ENCODE data around the gene DPP7.

The DPP7 gene

DNA sequence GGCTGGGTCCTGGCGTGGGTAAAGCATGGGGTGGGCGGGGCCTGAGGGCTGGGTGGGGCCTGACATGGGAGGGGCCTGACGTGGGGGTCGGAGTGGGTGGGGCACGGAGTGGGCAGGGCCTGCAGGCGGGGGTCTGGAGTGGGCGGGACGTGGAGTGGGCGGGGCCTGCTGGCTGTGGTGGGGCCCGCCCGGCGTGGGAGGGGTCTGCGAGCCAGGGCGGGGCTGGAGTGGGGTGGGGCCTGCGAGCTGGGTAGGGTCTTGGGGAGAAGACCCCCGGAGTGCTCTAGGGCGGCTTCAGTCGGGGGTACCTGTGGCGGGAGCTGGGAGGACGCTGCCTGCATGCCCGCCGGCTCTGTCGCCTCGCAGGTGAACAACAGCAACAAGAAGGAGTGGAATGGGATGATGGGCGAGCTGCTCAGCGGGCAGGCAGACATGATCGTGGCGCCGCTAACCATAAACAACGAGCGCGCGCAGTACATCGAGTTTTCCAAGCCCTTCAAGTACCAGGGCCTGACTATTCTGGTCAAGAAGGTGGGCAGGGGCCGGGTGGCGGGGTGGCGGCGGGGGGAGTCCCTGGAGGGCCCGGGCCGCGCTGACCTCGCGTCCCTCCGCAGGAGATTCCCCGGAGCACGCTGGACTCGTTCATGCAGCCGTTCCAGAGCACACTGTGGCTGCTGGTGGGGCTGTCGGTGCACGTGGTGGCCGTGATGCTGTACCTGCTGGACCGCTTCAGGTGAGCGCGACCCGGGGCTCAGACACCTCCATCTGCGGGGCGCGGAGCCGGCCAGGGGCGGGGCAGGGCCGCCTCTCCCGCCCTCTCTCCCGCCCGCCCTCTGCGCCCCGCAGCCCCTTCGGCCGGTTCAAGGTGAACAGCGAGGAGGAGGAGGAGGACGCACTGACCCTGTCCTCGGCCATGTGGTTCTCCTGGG lies 47.3 kb upstream of the DPP7 start:
- Histone ChIP-seq H3K9ac (ENCODE audit: low read length) (no peak overlapping the region), H3K4me3 (ENCODE audit: low read depth, low read length) (no peak overlapping the region), H3K36me3 (ENCODE audit: control insufficient read depth in 1 of 2, insufficient read depth in 2 of 2, low read length in 2 of 2) (no peaks in the 10 kb centered on the region), H3K4ac (ENCODE audit: low read depth, low read length) (no peak overlapping the region), H2BK120ac (ENCODE audit: insufficient read depth, low read length, poor library complexity) (no peak overlapping the region), H2AFZ (ENCODE audit: insufficient read depth, low read length, poor library complexity) (no peak overlapping the region), H3K4me1 (ENCODE audit: control insufficient read depth in 1 of 2, insufficient read depth in 2 of 2, low read length in 2 of 2) (no peaks in the 10 kb centered on the region), H4K8ac (ENCODE audit: low read depth, low read length) (no peak overlapping the region), H3K18ac (ENCODE audit: low read length) (no peak overlapping the region), H3K79me2 (ENCODE audit: control insufficient read depth, insufficient read depth, low read length, poor library complexity) (no peaks in the 10 kb centered on the region), H2AK5ac (ENCODE audit: low read length) (no peak overlapping the region), H3K27me3 (ENCODE audit: insufficient read depth, low read length) (peaks cover 63% of the 10 kb centered on the region), H4K91ac (ENCODE audit: low read depth, low read length) (no peak overlapping the region), H3K79me1 (ENCODE audit: low read length) (no peaks in the 10 kb centered on the region), H2BK5ac (ENCODE audit: low read depth, low read length, poor library complexity) (no peak overlapping the region), H2BK12ac (ENCODE audit: low read length) (no peak overlapping the region), H3K9me3 (ENCODE audit: insufficient read depth, low read depth, low read length) (peaks cover 22% of the 10 kb centered on the region), H3K23ac (ENCODE audit: low read length) (no peak overlapping the region), H3K14ac (ENCODE audit: low read length) (no peak overlapping the region), H3K4me2 (ENCODE audit: low read length) (no peak overlapping the region), H4K12ac (ENCODE audit: low read depth, low read length) (no peak overlapping the region), H3K27ac (ENCODE audit: low read depth, low read length) (no peak overlapping the region)
- DNase-seq: no peak
- WGBS (ENCODE audit: extremely low coverage, insufficient coverage, insufficient read length): no CpG with 5 or more reads among the region's 71 CpGs

DNA sequence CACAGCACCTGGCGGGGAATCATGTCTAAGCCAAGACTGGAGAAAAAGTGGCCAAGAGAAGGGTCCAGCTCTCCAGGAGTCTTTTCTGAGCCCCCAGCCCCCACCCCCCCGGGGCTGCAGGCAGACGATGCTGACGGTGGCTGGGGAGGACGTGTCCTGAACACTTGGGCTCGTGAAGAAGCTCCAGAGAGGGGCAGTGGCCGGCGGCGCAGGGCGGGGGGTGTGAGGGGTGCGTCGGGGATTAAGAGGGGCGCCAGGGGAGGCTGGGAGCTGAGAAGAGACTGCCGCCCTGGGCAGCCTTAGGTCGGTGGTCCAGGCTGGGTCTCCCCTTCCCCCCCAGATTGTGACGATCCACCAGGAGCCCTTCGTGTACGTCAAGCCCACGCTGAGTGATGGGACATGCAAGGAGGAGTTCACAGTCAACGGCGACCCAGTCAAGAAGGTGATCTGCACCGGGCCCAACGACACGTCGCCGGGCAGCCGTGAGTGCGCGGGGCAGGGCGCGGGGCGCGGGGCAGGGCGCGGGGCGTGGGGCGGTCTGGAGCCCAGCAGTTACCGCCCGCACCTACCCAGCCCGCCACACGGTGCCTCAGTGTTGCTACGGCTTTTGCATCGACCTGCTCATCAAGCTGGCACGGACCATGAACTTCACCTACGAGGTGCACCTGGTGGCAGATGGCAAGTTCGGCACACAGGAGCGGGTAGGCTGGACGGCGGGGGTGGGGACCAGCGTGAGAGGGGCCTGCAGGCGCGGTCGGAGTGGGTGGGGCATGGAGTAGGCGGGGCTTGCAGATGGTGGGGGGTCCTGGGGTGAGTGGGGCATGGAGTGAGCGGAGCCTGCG lies 46.4 kb upstream of the DPP7 start:
- H4K12ac ChIP-seq (ENCODE audit: low read depth, low read length): no peak overlapping the region
- no peak overlapping the region for H3K14ac ChIP-seq (ENCODE audit: low read length)
- H3K27me3 ChIP-seq (ENCODE audit: insufficient read depth, low read length): peaks cover 61% of the 10 kb centered on the region
- no peak overlapping the region for H3K9ac ChIP-seq (ENCODE audit: low read length)
- no peak overlapping the region for H4K91ac ChIP-seq (ENCODE audit: low read depth, low read length)
- H3K4me2 ChIP-seq (ENCODE audit: low read length): no peak overlapping the region
- no peaks in the 10 kb centered on the region for H3K79me1 ChIP-seq (ENCODE audit: low read length)
- no peaks in the 10 kb centered on the region for H3K36me3 ChIP-seq (ENCODE audit: control insufficient read depth in 1 of 2, insufficient read depth in 2 of 2, low read length in 2 of 2)
- H3K18ac ChIP-seq (ENCODE audit: low read length): no peak overlapping the region
- H3K4ac ChIP-seq (ENCODE audit: low read depth, low read length): no peak overlapping the region
- H2BK12ac ChIP-seq (ENCODE audit: low read length): no peak overlapping the region
- no CpG with 5 or more reads among the region's 56 CpGs for WGBS (ENCODE audit: extremely low coverage, insufficient coverage, insufficient read length)
- no peaks in the 10 kb centered on the region for H3K79me2 ChIP-seq (ENCODE audit: control insufficient read depth, insufficient read depth, low read length, poor library complexity)
- H2AK5ac ChIP-seq (ENCODE audit: low read length): no peak overlapping the region
- no peak overlapping the region for H3K27ac ChIP-seq (ENCODE audit: low read depth, low read length)
- no peak overlapping the region for H3K4me3 ChIP-seq (ENCODE audit: low read depth, low read length)
- no peak overlapping the region for H4K8ac ChIP-seq (ENCODE audit: low read depth, low read length)
- no peaks in the 10 kb centered on the region for H3K4me1 ChIP-seq (ENCODE audit: control insufficient read depth in 1 of 2, insufficient read depth in 2 of 2, low read length in 2 of 2)
- H3K23ac ChIP-seq (ENCODE audit: low read length): no peak overlapping the region
- no peak overlapping the region for H2AFZ ChIP-seq (ENCODE audit: insufficient read depth, low read length, poor library complexity)
- H2BK120ac ChIP-seq (ENCODE audit: insufficient read depth, low read length, poor library complexity): no peak overlapping the region
- DNase-seq: no peak
- no peak overlapping the region for H2BK5ac ChIP-seq (ENCODE audit: low read depth, low read length, poor library complexity)
- H3K9me3 ChIP-seq (ENCODE audit: insufficient read depth, low read depth, low read length): peaks cover 26% of the 10 kb centered on the region

DNA sequence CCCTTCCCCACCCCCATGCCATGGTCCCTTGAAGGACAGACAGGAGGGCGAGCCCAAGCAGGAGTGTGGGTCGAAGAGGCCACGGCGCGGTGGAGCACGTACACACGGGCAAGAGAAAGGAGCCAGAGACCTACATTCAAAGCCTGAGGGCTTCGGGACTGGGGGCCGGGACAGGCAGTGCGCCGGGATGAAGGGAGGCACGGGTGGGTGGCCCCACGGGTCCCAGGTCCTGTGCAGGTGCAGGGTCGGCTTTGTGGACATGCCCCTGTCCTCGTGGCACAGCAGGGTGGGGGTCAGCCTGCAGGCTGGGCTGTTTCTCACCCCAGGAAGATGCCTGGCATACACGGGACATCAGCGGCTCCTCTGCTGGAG lies 45.5 kb upstream of the DPP7 start:
- Histone ChIP-seq H2BK5ac (ENCODE audit: low read depth, low read length, poor library complexity) (no peak overlapping the region), H3K36me3 (ENCODE audit: control insufficient read depth in 1 of 2, insufficient read depth in 2 of 2, low read length in 2 of 2) (no peaks in the 10 kb centered on the region), H2BK12ac (ENCODE audit: low read length) (no peak overlapping the region), H3K9me3 (ENCODE audit: insufficient read depth, low read depth, low read length) (peaks cover 26% of the 10 kb centered on the region), H3K4me1 (ENCODE audit: control insufficient read depth in 1 of 2, insufficient read depth in 2 of 2, low read length in 2 of 2) (no peaks in the 10 kb centered on the region), H3K23ac (ENCODE audit: low read length) (no peak overlapping the region), H2AK5ac (ENCODE audit: low read length) (no peak overlapping the region), H3K79me2 (ENCODE audit: control insufficient read depth, insufficient read depth, low read length, poor library complexity) (no peaks in the 10 kb centered on the region), H3K4me3 (ENCODE audit: low read depth, low read length) (no peak overlapping the region), H4K8ac (ENCODE audit: low read depth, low read length) (no peak overlapping the region), H4K12ac (ENCODE audit: low read depth, low read length) (no peak overlapping the region), H3K27ac (ENCODE audit: low read depth, low read length) (no peak overlapping the region), H3K18ac (ENCODE audit: low read length) (no peak overlapping the region), H3K9ac (ENCODE audit: low read length) (no peak overlapping the region), H3K27me3 (ENCODE audit: insufficient read depth, low read length) (peaks cover 59% of the 10 kb centered on the region), H3K14ac (ENCODE audit: low read length) (no peak overlapping the region), H2BK120ac (ENCODE audit: insufficient read depth, low read length, poor library complexity) (no peak overlapping the region), H3K79me1 (ENCODE audit: low read length) (no peaks in the 10 kb centered on the region), H3K4me2 (ENCODE audit: low read length) (no peak overlapping the region), H3K4ac (ENCODE audit: low read depth, low read length) (no peak overlapping the region), H2AFZ (ENCODE audit: insufficient read depth, low read length, poor library complexity) (no peak overlapping the region), H4K91ac (ENCODE audit: low read depth, low read length) (no peak overlapping the region)
- WGBS (ENCODE audit: extremely low coverage, insufficient coverage, insufficient read length): no CpG with 5 or more reads among the region's 17 CpGs
- no peak for DNase-seq

DNA sequence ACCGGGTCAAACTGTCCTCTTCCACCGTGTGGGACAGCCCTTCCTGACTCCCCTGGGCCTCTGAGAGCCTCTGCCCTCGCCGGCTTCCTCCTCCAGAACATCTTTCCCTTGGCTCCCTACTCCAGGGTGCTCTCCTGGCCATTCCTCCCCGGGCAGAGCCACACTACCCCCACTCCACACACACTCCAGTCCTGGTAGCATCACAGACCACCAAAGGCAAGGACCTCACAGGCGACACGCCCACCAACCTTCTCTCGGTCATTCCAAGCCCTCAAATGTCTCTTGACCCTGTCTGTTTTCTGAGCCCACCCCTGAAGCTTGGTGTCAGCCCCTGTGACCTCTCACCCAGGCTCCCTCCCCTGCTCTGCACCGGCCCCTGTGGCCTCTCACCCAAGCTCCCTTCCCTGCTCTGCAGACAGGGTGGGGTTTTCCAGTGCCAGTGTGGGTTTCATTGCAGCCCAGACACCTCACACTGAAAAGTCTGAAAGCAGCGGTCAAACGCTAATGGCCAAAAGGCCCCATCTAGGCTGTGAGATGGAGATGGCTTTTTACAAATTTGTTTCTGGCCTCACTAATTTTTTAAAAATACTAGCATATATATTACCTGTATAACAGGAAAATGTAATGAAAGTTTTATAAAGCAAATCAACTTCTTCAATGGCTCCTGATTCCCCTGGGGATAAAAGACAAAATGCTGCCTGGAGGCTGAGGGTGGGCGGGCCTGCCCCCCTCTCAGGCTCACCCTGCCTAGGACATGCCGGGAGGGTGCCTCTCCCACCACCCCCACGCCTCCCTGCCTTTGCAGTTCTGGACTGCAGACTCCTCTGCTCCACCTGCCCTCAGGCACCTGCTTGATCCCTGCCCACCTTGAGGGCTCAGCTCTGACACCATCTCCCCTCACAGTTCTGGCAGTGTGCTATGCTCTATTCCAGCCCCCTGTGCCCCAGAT lies 44.8 kb upstream of the DPP7 start:
- Histone ChIP-seq H3K23ac (ENCODE audit: low read length) (no peak overlapping the region), H4K91ac (ENCODE audit: low read depth, low read length) (no peak overlapping the region), H3K9ac (ENCODE audit: low read length) (no peak overlapping the region), H3K27ac (ENCODE audit: low read depth, low read length) (no peak overlapping the region), H2BK120ac (ENCODE audit: insufficient read depth, low read length, poor library complexity) (no peak overlapping the region), H3K27me3 (ENCODE audit: insufficient read depth, low read length) (peaks cover 56% of the 10 kb centered on the region), H3K4me1 (ENCODE audit: control insufficient read depth in 1 of 2, insufficient read depth in 2 of 2, low read length in 2 of 2) (no peaks in the 10 kb centered on the region), H2AFZ (ENCODE audit: insufficient read depth, low read length, poor library complexity) (no peak overlapping the region), H2AK5ac (ENCODE audit: low read length) (no peak overlapping the region), H3K79me2 (ENCODE audit: control insufficient read depth, insufficient read depth, low read length, poor library complexity) (no peaks in the 10 kb centered on the region), H3K36me3 (ENCODE audit: control insufficient read depth in 1 of 2, insufficient read depth in 2 of 2, low read length in 2 of 2) (no peaks in the 10 kb centered on the region), H3K79me1 (ENCODE audit: low read length) (no peaks in the 10 kb centered on the region), H3K18ac (ENCODE audit: low read length) (no peak overlapping the region), H2BK5ac (ENCODE audit: low read depth, low read length, poor library complexity) (no peak overlapping the region), H2BK12ac (ENCODE audit: low read length) (no peak overlapping the region), H3K4ac (ENCODE audit: low read depth, low read length) (no peak overlapping the region), H3K4me2 (ENCODE audit: low read length) (no peak overlapping the region), H4K8ac (ENCODE audit: low read depth, low read length) (no peak overlapping the region), H3K4me3 (ENCODE audit: low read depth, low read length) (no peak overlapping the region), H3K9me3 (ENCODE audit: insufficient read depth, low read depth, low read length) (peaks cover 26% of the 10 kb centered on the region), H4K12ac (ENCODE audit: low read depth, low read length) (no peak overlapping the region), H3K14ac (ENCODE audit: low read length) (no peak overlapping the region)
- no peak for DNase-seq
- no CpG with 5 or more reads among the region's 14 CpGs for WGBS (ENCODE audit: extremely low coverage, insufficient coverage, insufficient read length)
